HCT116 (cell line): ENCODE measurements around the gene SPG11. TPM values are rescaled to one million over a fixed set of nuclear protein-coding genes. Genes with fewer than 3 reads are reported as not detected.
"Not testable (repeated sequence)": the region's sequence is repeated elsewhere in the genome, so short reads cannot be mapped to it uniquely, and the experiment has no call there.

Experiments used
- ATAC-seq: fragments of 200-7000 bp; cut with Tn5 transposase; 2 replicates; pipeline ENCODE4 v1.9.1; 2020; ENCODE audit warnings: mild to moderate bottlenecking, moderate library complexity
- BruUV-seq: library from RNA; stranded (reverse); fragments of 400-500 nt; replicated peaks from 2 replicates; lab custom pipeline; 2021; lab: Mats Ljungman, UMichigan
- CTCF ChIA-PET: fragments of 300-600 bp; sonication (Branson Sonifier 250); formaldehyde crosslinking; loops from one replicate; lab custom pipeline; 2021; ENCODE audit warnings: antibody characterized with exemption; lab: Charles Lee
- POLR2A ChIA-PET: fragments of 300-600, 350-600 bp; sonication (Branson Sonifier 250); formaldehyde crosslinking; loops from one replicate; lab custom pipeline; 2021; ENCODE audit warnings: antibody characterized with exemption; lab: Charles Lee
- RAD21 ChIA-PET, 2 experiments: fragments of 300-600 bp; sonication (Branson Sonifier 250); formaldehyde crosslinking; loops; one replicate each; lab custom pipeline; 2023; ENCODE audit warnings: low total read pairs in 2 of 2; ENCODE audit not compliant: uncharacterized antibody in 2 of 2, unreplicated experiment in 2 of 2, low non-redundant PET in 1 of 2; lab: Charles Lee
- DNase-seq: peaks from one replicate; pipeline ENCODE4 v3.0.0-alpha.2; 2010; ENCODE audit warnings: low read depth, low spot score
- H2AFZ ChIP-seq: fragments of 200-600 bp; shearing (Covaris generic), sonication (generic); 2 replicates; pipeline ENCODE4 v1.6.1; 2017; ENCODE audit warnings: low read depth, mixed run types, mixed read lengths, antibody characterized with exemption, low read length; ENCODE audit not compliant: poor library complexity, severe bottlenecking
- H3K27ac ChIP-seq: 2 replicates; pipeline ENCODE4 v1.5.1; 2012; ENCODE audit warnings: low read depth, low read length
- H3K27me3 ChIP-seq: fragments of 200-600 bp; sonication (generic); 2 replicates; pipeline ENCODE4 v1.6.1; 2016; ENCODE audit warnings: mixed run types, low read length, mixed read lengths; ENCODE audit not compliant: insufficient read depth
- H3K36me3 ChIP-seq, 2 experiments: fragments of 200-500 bp in 1 of 2; fragments of 200-600 bp in 1 of 2; sonication (Bioruptor generic) in 1 of 2; sonication (generic) in 1 of 2; 2 replicates each; pipeline versions ENCODE4 v1.5.1 to v1.6.1; 2014 to 2016; ENCODE audit warnings: low read length in 2 of 2, inconsistent platforms in 1 of 2, mixed read lengths in 1 of 2, mixed run types in 1 of 2; ENCODE audit not compliant: insufficient read depth in 2 of 2, control insufficient read depth in 1 of 2
- H3K4me1 ChIP-seq, 2 experiments: fragments of 200-600 bp in 1 of 2; sonication (generic) in 1 of 2; 2 replicates each; pipeline versions ENCODE4 v1.5.1 to v1.6.1; 2012 to 2017; ENCODE audit warnings: low read length in 2 of 2, inconsistent platforms in 1 of 2, mild to moderate bottlenecking in 1 of 2, mixed read lengths in 1 of 2, mixed run types in 1 of 2, moderate library complexity in 1 of 2; ENCODE audit not compliant: insufficient read depth in 2 of 2, control insufficient read depth in 1 of 2
- H3K4me2 ChIP-seq: fragments of 200-600 bp; sonication (generic); 2 replicates; pipeline ENCODE4 v1.6.1; 2017; ENCODE audit warnings: mixed run types, low read length, mixed read lengths
- H3K4me3 ChIP-seq, 2 experiments: fragments of 200-600 bp in 1 of 2; sonication (generic) in 1 of 2; replicated peaks in 1 of 2; 2 replicates each; pipeline ENCODE4 v1.5.1; 2011 to 2016; ENCODE audit warnings: low read length in 2 of 2, control low read depth in 1 of 2, low read depth in 1 of 2, mild to moderate bottlenecking in 1 of 2, mixed read lengths in 1 of 2, mixed run types in 1 of 2
- H3K79me2 ChIP-seq: fragments of 200-600 bp; sonication (generic); 2 replicates; pipeline ENCODE4 v1.6.1; 2017; ENCODE audit warnings: mild to moderate bottlenecking, mixed run types, low read length, moderate library complexity, mixed read lengths; ENCODE audit not compliant: insufficient read depth
- H3K9ac ChIP-seq: fragments of 200-600 bp; sonication (generic); 2 replicates; pipeline ENCODE4 v1.6.1; 2016; ENCODE audit warnings: low read length, mixed read lengths
- H3K9me2 ChIP-seq: fragments of 200-600 bp; sonication (generic), shearing (Covaris generic); 2 replicates; pipeline ENCODE4 v1.6.1; 2017; ENCODE audit warnings: mixed run types, mild to moderate bottlenecking, moderate library complexity; ENCODE audit not compliant: insufficient read depth
- H3K9me3 ChIP-seq, 2 experiments: fragments of 200-500 bp in 1 of 2; fragments of 200-600 bp in 1 of 2; sonication (Bioruptor generic) in 1 of 2; sonication (generic) in 1 of 2; 2 replicates each; pipeline ENCODE4 v1.6.1; 2014 to 2017; ENCODE audit warnings: low read length in 2 of 2, mixed read lengths in 2 of 2, inconsistent platforms in 1 of 2, low read depth in 1 of 2, mild to moderate bottlenecking in 1 of 2, mixed run types in 1 of 2, moderate library complexity in 1 of 2; ENCODE audit not compliant: control insufficient read depth in 1 of 2, insufficient read depth in 1 of 2
- H4K20me1 ChIP-seq: fragments of 200-600 bp; sonication (generic), shearing (Covaris generic); 2 replicates; pipeline ENCODE4 v1.6.1; 2017; ENCODE audit warnings: mixed run types, mild to moderate bottlenecking, moderate library complexity; ENCODE audit not compliant: insufficient read depth
- ATF3 ChIP-seq: IDR thresholded peaks from 2 replicates; pipeline ENCODE4 v1.6.1; 2012
- CBX3 ChIP-seq: IDR thresholded peaks from 2 replicates; pipeline ENCODE4 v1.6.1; 2012; ENCODE audit warnings: low read depth
- SIN3A ChIP-seq: IDR thresholded peaks from 2 replicates; pipeline ENCODE4 v1.6.1; 2012; ENCODE audit warnings: low read depth
- ZBTB33 ChIP-seq: IDR thresholded peaks from 2 replicates; pipeline ENCODE4 v1.6.1; 2011; ENCODE audit warnings: mild to moderate bottlenecking, low read length, moderate library complexity; ENCODE audit not compliant: insufficient replicate concordance; ENCODE audit errors: extremely low read depth
- intact Hi-C: fragments of 100-400 bp; cut with micrococcal nuclease; formaldehyde crosslinking; loops from 2 replicates; pipeline ENCODE4 v1.10.0; 2022
- total RNA-seq: library from RNA; stranded (reverse); gene quantifications from one replicate; pipeline ENCODE4 v1.2.1, GENCODE V29; 2021; ENCODE audit not compliant: unreplicated experiment

SPG11 gene
- total RNA-seq, 1 experiment from 2014 or later: 34.8 TPM

GRCh38 chr15:44565387-44566154 is 97.9 kb downstream of the SPG11 start:
- Histone ChIP-seq H4K20me1 (0 out of 2 replicates have a peak, but pooled peaks cover 2% of the 10 kb centered on the region), H3K9me2 (no peaks in the 10 kb centered on the region), H3K9ac (no peak overlapping the region), H2AFZ (no peak overlapping the region), H3K4me1 (no peaks in the 10 kb centered on the region), H3K27ac (no peak overlapping the region), H3K36me3 (peaks cover 45 to 58% of the 10 kb centered on the region in 2 experiments), H3K4me2 (no peak overlapping the region), H3K4me3 (no peak overlapping the region), H3K9me3 (peaks cover 4 to 11% of the 10 kb centered on the region in 2 experiments; a peak in 2 of 4 replicates), H3K27me3 (no peaks in the 10 kb centered on the region), H3K79me2 (peaks cover 10% of the 10 kb centered on the region; the same call in 1 of the 2 replicates)
- TF ChIP-seq CBX3 (0 out of 2 replicates have a peak, but pooled peaks have one; percentile 40), ZBTB33 (no peak), SIN3A (no peak), ATF3 (no peak)
- peak; percentile 16; the same call in 1 of the 2 replicates for ATAC-seq
- RAD21 ChIA-PET: no interaction called here
- no peak for DNase-seq
- intact Hi-C loops: no loop called here
- CTCF ChIA-PET: no interaction called here
- no TSS peak for BruUV-seq
- POLR2A ChIA-PET: no interaction called here

- H3K36me3 ChIP-seq: peaks cover 69 to 76% of the 10 kb centered on the region in 2 experiments
- H3K9me2 ChIP-seq, H2AFZ ChIP-seq, intact Hi-C loops, H3K9ac ChIP-seq, POLR2A ChIA-PET, CTCF ChIA-PET, H3K4me3 ChIP-seq, ATAC-seq, H4K20me1 ChIP-seq, H3K4me2 ChIP-seq, DNase-seq, BruUV-seq, H3K27ac ChIP-seq, H3K27me3 ChIP-seq, H3K4me1 ChIP-seq, RAD21 ChIA-PET: not testable (repeated sequence)
- H3K79me2 ChIP-seq: peaks cover 44% of the 10 kb centered on the region
- peaks cover 4 to 11% of the 10 kb centered on the region in 2 experiments; a peak in 2 of 4 replicates for H3K9me3 ChIP-seq
Measured at GRCh38 chr15:44560926-44561325, 102.5 kb downstream of the SPG11 start.
